Suprapubic skin (tissue), 4 donors: Measurements from ENCODE around the gene LAMC3. TPM values are rescaled to one million over a fixed set of nuclear protein-coding genes. Genes with fewer than 3 reads are reported as not detected.

Experiments used
- DNase-seq, 2 donors: peaks; one replicate each; pipeline ENCODE4 v3.0.0-alpha.2; 2019; ENCODE audit warnings: low spot score in 2 of 2
- H3K27ac ChIP-seq: fragments of 200-600 bp; sonication (generic); one replicate; pipeline ENCODE4 v1.5.1; 2019
- H3K27me3 ChIP-seq: fragments of 200-600 bp; sonication (generic); one replicate; pipeline ENCODE4 v1.5.1; 2019
- H3K36me3 ChIP-seq: fragments of 200-600 bp; sonication (generic); one replicate; pipeline ENCODE4 v1.5.1; 2019
- H3K4me1 ChIP-seq: fragments of 200-600 bp; sonication (generic); one replicate; pipeline ENCODE4 v1.5.1; 2019
- H3K4me3 ChIP-seq: fragments of 200-600 bp; sonication (generic); one replicate; pipeline ENCODE4 v1.5.1; 2019; ENCODE audit warnings: mild to moderate bottlenecking
- H3K9me3 ChIP-seq: fragments of 200-600 bp; sonication (generic); one replicate; pipeline ENCODE4 v1.5.1; 2019
- EP300 ChIP-seq: sonication (generic); formaldehyde crosslinking; IDR thresholded peaks from one replicate; pipeline ENCODE4 v1.6.1; 2017; ENCODE audit warnings: antibody characterized with exemption
- POLR2A ChIP-seq, 2 donors: fragments of 450-650 bp; IDR thresholded peaks; one replicate each; pipeline ENCODE4 v1.6.1; 2017; ENCODE audit warnings: antibody characterized with exemption in 2 of 2, mild to moderate bottlenecking in 2 of 2, moderate library complexity in 2 of 2
- POLR2AphosphoS5 ChIP-seq, 3 donors: sonication (generic); formaldehyde crosslinking; IDR thresholded peaks; one replicate each; pipeline ENCODE4 v1.6.1; 2017; ENCODE audit warnings: antibody characterized with exemption in 3 of 3
- WGBS: methylation state at CpG from one replicate; pipeline ENCODE4 v1.1.5; 2018; 5-methylcytosine and 5-hydroxymethylcytosine counted together
- total RNA-seq, 4 donors: library from RNA; depleted of rRNA; stranded (reverse); fragments of >200 nt; gene quantifications; one replicate each; pipeline ENCODE4 v1.1.0, GENCODE V29; 2016
- TF ChIP-seq, protein P1 (sequence below), 2 donors: fragments of 200-600 bp in 1 of 2; fragments of 450-650 bp in 1 of 2; sonication (generic) in 1 of 2; IDR thresholded peaks; one replicate each; pipeline ENCODE4 v1.5.1; 2016 to 2019; ENCODE audit warnings: antibody characterized with exemption in 2 of 2, mild to moderate bottlenecking in 1 of 2, moderate library complexity in 1 of 2

Gene LAMC3
- total RNA-seq, 4 donors from 2014 or later, result 4.0 to 16.9 (median 5.2) TPM

DNA sequence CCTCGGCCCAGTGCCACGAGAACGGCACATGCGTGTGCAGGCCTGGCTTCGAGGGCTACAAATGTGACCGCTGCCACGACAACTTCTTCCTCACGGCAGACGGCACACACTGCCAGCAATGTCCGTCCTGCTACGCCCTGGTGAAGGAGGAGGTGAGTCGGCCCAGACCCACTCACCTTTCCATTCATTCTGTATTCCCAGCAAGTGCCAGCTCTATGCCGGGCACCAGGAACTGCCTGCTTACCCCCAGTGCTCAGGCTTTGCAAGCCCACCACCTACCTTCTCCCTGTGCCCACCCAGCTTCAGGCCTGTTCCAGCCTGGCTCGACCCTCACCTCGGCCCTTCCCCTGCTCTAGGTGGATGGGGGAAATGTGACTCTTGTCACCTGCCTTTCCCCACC lies 60.7 kb downstream of the LAMC3 start:
- no peak for DNase-seq
- Histone ChIP-seq H3K27me3 (no peaks in the 10 kb centered on the region), H3K4me1 (no peaks in the 10 kb centered on the region), H3K36me3 (no peaks in the 10 kb centered on the region), H3K9me3 (no peaks in the 10 kb centered on the region), H3K4me3 (no peak overlapping the region), H3K27ac (no peak overlapping the region)
- WGBS, result 87% methylated on average over 15 of the region's 15 CpGs
- TF ChIP-seq POLR2A (IDR thresholded peaks at IDR 0.05), result no peak

DNA sequence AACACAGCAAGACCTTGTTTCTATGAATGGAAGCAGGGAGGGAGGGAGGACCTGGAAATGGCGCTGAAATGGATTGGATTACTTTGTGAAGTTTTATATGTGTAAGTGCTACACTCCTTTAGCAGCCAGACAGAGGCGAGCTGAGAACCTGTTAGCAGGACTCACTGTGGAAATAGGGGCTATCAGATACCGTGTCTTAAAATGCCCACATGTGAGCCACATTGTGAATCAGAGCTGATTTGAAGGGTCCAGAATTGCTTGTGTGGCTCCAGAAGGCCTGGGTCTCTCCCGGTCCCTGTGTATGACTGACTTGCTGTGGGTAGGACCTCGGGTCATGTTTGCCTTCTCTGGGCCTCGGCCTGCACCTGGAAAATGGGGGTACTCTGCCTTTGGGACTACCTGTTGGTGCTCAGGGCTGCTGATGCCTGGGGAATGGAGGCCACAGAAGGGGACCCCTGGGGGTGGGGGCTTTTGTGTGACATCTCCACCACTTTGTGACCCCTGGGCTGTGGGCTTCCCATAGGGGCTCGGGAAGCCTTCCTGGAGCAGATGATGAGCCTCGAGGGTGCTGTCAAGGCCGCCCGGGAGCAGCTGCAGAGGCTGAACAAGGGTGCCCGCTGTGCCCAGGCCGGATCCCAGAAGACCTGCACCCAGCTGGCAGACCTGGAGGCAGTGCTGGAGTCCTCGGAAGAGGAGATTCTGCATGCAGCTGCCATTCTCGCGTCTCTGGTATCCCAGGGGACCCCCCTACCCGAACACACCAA lies 63.3 kb downstream of the LAMC3 start:
- Histone ChIP-seq H3K36me3 (no peaks in the 10 kb centered on the region), H3K4me1 (no peaks in the 10 kb centered on the region), H3K27ac (no peak overlapping the region), H3K9me3 (no peaks in the 10 kb centered on the region), H3K27me3 (no peaks in the 10 kb centered on the region), H3K4me3 (no peak overlapping the region)
- DNase-seq, result no peak
- TF ChIP-seq, protein P1, sequence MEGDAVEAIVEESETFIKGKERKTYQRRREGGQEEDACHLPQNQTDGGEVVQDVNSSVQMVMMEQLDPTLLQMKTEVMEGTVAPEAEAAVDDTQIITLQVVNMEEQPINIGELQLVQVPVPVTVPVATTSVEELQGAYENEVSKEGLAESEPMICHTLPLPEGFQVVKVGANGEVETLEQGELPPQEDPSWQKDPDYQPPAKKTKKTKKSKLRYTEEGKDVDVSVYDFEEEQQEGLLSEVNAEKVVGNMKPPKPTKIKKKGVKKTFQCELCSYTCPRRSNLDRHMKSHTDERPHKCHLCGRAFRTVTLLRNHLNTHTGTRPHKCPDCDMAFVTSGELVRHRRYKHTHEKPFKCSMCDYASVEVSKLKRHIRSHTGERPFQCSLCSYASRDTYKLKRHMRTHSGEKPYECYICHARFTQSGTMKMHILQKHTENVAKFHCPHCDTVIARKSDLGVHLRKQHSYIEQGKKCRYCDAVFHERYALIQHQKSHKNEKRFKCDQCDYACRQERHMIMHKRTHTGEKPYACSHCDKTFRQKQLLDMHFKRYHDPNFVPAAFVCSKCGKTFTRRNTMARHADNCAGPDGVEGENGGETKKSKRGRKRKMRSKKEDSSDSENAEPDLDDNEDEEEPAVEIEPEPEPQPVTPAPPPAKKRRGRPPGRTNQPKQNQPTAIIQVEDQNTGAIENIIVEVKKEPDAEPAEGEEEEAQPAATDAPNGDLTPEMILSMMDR (IDR thresholded peaks at IDR 0.05), result no peak
- no peak for TF ChIP-seq POLR2AphosphoS5 (IDR thresholded peaks at IDR 0.05)
- no peak for TF ChIP-seq EP300
- no peak for TF ChIP-seq POLR2A (IDR thresholded peaks at IDR 0.05)
- 85% methylated on average over 14 of the region's 16 CpGs for WGBS

DNA sequence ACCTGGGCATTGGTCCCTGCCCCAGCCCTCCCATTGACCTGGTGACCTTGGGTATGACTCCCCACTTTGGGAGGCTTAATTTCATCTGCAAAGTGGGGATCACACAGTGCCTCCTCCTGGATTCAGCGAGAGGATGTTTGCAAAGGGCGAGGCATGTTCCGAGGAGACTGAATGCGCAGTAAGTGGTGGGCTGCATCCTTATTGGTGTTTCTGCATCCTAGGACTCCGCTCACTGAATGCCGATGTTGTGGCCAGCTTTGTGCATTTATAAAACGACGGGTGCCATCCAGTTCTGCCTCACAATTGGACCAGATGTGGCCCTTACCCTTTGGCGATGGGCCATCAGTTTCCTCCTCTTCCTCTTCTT lies 63.9 kb downstream of the LAMC3 start:
- no peak for DNase-seq
- Histone ChIP-seq H3K27me3 (no peaks in the 10 kb centered on the region), H3K27ac (no peak overlapping the region), H3K4me1 (no peaks in the 10 kb centered on the region), H3K4me3 (no peak overlapping the region), H3K36me3 (no peaks in the 10 kb centered on the region), H3K9me3 (no peaks in the 10 kb centered on the region)
- 84% methylated on average over 9 of the region's 9 CpGs for WGBS
- TF ChIP-seq EP300 (no peak), POLR2AphosphoS5 (IDR thresholded peaks at IDR 0.05) (no peak), POLR2A (IDR thresholded peaks at IDR 0.05) (no peak)
- TF ChIP-seq, protein P1 (IDR thresholded peaks at IDR 0.05), result no peak

DNA sequence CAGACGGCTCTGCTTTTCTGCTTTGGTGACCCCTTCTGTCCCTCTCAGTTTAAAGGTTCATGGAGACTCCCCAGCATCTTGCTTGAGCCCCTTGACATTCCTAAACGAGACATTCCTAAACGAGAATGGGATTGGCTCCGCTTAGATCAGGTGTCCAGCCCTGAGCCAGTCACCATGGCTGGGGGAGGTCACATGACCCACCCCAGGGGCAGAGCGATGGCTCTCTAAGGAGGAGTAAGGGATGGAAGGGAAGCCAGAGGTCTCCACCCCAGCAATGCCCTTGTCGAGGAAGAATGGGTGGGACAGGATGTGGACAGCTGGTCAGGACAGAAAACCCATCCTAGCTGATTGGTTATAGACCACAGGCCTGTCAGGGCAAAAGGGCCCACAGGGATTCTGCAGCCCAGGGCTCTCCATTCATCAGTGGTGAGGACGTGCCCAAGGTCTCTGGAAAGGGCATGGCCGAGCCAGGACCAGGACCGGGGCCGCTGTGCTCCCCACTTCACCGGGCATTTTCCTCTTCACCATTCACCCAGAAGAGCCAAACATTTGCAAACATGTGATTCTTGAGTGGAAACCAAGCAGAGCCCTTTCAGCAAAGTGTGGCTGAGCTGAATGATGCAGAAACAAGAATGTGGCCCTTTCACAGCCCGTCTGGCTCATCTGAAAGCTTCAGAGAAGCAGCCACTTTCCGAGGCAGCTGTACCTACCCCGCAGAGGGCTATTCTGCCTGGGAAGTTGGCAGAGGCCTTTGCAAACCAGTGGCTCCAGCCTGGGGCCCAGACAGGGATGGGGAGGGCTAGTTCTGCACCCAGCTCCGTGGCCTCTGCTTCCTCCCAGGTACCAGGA lies 67.6 kb downstream of the LAMC3 start:
- TF ChIP-seq, protein P1 (IDR thresholded peaks at IDR 0.05), result no peak
- TF ChIP-seq POLR2A (IDR thresholded peaks at IDR 0.05) (no peak), EP300 (no peak), POLR2AphosphoS5 (IDR thresholded peaks at IDR 0.05) (no peak)
- 81% methylated on average over 11 of the region's 15 CpGs for WGBS
- no peaks in the 10 kb centered on the region for H3K4me1 ChIP-seq
- no peaks in the 10 kb centered on the region for H3K27me3 ChIP-seq
- H3K4me3 ChIP-seq, result no peak overlapping the region
- no peaks in the 10 kb centered on the region for H3K36me3 ChIP-seq
- no peaks in the 10 kb centered on the region for H3K9me3 ChIP-seq
- H3K27ac ChIP-seq, result no peak overlapping the region
- DNase-seq, result no peak

DNA sequence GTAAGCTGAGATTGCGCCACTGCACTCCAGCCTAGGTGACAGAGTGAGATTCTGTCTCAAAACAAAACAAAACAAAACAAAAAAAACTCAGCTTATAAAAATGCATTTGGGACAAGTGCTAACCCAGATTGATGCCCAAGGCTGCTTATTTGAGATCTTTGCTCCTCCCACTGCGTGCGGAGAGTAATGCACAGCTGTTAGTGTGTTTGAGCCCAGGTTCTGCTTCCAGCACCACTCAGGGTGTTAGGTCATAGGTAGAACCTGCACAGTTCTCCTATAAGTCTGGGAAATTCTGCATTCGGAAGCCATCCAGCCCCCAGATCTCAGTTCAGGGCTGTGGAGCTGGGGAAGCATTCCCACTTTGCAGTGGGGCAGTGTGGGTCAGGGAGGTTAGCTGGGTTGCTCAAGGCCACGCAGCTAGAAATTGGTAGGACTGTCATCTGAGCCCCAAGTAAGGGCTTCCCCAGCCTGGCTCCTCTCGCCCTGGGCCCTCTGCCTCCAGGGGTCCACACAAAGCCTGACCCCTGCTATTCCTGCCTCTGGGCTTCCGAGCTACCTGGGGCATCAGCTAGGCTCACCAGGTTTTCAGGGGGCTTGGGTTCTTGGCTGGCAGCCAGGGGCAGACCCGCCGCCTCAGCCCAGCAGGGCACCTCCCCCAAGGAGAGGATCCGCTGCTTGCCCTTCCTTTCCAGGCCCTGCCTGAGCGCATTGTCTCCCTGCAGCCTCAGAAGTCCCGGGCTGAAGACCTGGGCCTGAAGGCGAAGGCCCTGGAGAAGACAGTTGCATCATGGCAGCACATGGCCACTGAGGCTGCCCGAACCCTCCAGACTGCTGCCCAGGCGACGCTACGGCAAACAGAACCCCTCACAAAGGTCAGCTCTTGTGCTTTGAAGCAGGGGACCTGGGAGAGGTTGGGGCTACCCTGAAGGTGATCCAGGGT lies 69.7 kb downstream of the LAMC3 start:
- H3K27ac ChIP-seq, result no peak overlapping the region
- no peaks in the 10 kb centered on the region for H3K36me3 ChIP-seq
- TF ChIP-seq EP300 (no peak), POLR2A (IDR thresholded peaks at IDR 0.05) (no peak), POLR2AphosphoS5 (IDR thresholded peaks at IDR 0.05) (no peak)
- TF ChIP-seq, protein P1 (IDR thresholded peaks at IDR 0.05), result no peak
- H3K9me3 ChIP-seq, result no peaks in the 10 kb centered on the region
- H3K4me3 ChIP-seq, result no peak overlapping the region
- WGBS, result 83% methylated on average over 9 of the region's 17 CpGs
- no peaks in the 10 kb centered on the region for H3K27me3 ChIP-seq
- no peak for DNase-seq
- H3K4me1 ChIP-seq, result no peaks in the 10 kb centered on the region
